ENCODE measurements around the gene TIMM22. TPM values are rescaled to one million over a fixed set of nuclear protein-coding genes. Genes with fewer than 3 reads are reported as not detected.
"Not testable (repeated sequence)": the region's sequence is repeated elsewhere in the genome, so short reads cannot be mapped to it uniquely, and the experiment has no call there.

TIMM22 gene
- total and polyA plus RNA-seq, 4 donors: 7.2 to 12.2 (median 9.9) TPM

DNA sequence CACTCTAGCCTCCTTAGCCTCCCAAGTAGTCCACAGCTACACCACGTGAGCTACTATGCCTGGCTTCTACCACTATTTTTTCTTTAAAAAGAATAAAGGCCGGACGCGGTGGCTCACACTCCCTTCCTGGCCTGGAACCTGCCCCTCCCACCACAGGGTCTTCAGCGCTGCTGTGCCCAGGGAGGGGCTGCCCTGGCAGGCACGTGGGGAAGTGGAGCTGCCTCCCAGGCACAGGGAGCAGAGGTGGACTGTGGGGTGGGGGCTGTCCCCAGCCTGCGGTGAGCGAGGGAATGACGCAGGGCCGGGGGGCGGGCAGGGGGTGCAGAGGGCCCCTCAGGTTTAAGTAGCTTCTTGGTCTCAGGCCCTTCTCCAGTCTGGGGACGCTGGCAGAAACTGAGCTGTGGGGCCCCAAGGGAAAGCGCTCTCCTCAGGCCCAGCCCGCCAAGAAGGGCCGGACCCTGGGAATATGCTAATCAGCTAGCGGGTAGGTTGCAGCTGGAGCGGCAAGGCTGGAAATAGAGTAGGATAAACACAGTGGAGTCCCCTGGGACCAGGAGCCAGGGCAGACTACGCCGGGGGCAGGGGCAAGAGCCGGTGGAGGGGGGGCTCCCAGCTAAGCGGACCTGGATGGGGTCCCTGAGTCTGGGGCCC is 46.8 kb downstream of the TIMM22 start:
- peak; percentile 90 to 93 (median 90) for DNase-seq
- Histone ChIP-seq H3K9me3 (ENCODE audit: control insufficient read depth in 4 of 4, insufficient read depth in 3 of 4, low read length in 3 of 4) (no peaks in the 10 kb centered on the region), H3K27me3 (ENCODE audit: control insufficient read depth in 3 of 3, insufficient read depth in 3 of 3, low read length in 2 of 3) (no peaks in the 10 kb centered on the region), H3K4me3 (no peak overlapping the region), H3K4me1 (ENCODE audit: control insufficient read depth in 5 of 5, insufficient read depth in 5 of 5, low read length in 5 of 5) (peaks cover 0 to 43% (median 18%) of the 10 kb centered on the region in 5 donors), H3K27ac (ENCODE audit: low read depth in 1 of 2, low read length in 1 of 2) (peak overlapping the region; percentile 38 to 73), H3K36me3 (ENCODE audit: control insufficient read depth in 4 of 4, insufficient read depth in 4 of 4, low read length in 4 of 4) (peaks cover 0 to 34% (median 5%) of the 10 kb centered on the region in 4 donors), H3K9ac (ENCODE audit: insufficient read depth in 1 of 2, low read length in 2 of 2) (peak overlapping the region in 1 of 2 donors; percentile 25)
- 36 to 40% methylated on average over 19 to 21 of the region's 21 CpGs for WGBS, 2 donors
- ATAC-seq (ENCODE audit: insufficient read depth, low FRiP score): no peak
- TF ChIP-seq CTCF (IDR thresholded peaks at IDR 0.05; ENCODE audit: control extremely low read depth, extremely low read depth): no peak

GRCh38 chr17:1044387-1045009 is 47.6 kb downstream of the TIMM22 start:
- ATAC-seq (ENCODE audit: insufficient read depth, low FRiP score); DNase-seq; H3K4me3 ChIP-seq; H3K27me3 ChIP-seq (ENCODE audit: control insufficient read depth in 3 of 3, insufficient read depth in 3 of 3, low read length in 2 of 3); H3K9me3 ChIP-seq (ENCODE audit: control insufficient read depth in 4 of 4, insufficient read depth in 3 of 4, low read length in 3 of 4): not testable (repeated sequence)
- Histone ChIP-seq H3K36me3 (ENCODE audit: control insufficient read depth in 4 of 4, insufficient read depth in 4 of 4, low read length in 4 of 4) (peaks cover 0 to 37% (median 6%) of the 10 kb centered on the region in 4 donors), H3K27ac (ENCODE audit: low read depth in 1 of 2, low read length in 1 of 2) (peak overlapping the region; percentile 38 to 73), H3K4me1 (ENCODE audit: control insufficient read depth in 5 of 5, insufficient read depth in 5 of 5, low read length in 5 of 5) (peaks cover 0 to 40% (median 18%) of the 10 kb centered on the region in 5 donors), H3K9ac (ENCODE audit: insufficient read depth in 1 of 2, low read length in 2 of 2) (peak overlapping the region in 1 of 2 donors; percentile 23)
- WGBS, 2 donors: 91 to 93% methylated on average over 12 to 13 of the region's 13 CpGs

GRCh38 chr17:1045456-1045855 is 48.5 kb downstream of the TIMM22 start:
- TF ChIP-seq CTCF (IDR thresholded peaks at IDR 0.05; ENCODE audit: control extremely low read depth, extremely low read depth): no peak
- no peak for DNase-seq
- H3K36me3 ChIP-seq (ENCODE audit: control insufficient read depth in 4 of 4, insufficient read depth in 4 of 4, low read length in 4 of 4): peaks cover 0 to 41% (median 10%) of the 10 kb centered on the region in 4 donors
- no peak for ATAC-seq (ENCODE audit: insufficient read depth, low FRiP score)
- no peaks in the 10 kb centered on the region for H3K27me3 ChIP-seq (ENCODE audit: control insufficient read depth in 3 of 3, insufficient read depth in 3 of 3, low read length in 2 of 3)
- no peak overlapping the region for H3K9ac ChIP-seq (ENCODE audit: insufficient read depth in 1 of 2, low read length in 2 of 2)
- H3K9me3 ChIP-seq (ENCODE audit: control insufficient read depth in 4 of 4, insufficient read depth in 3 of 4, low read length in 3 of 4): no peaks in the 10 kb centered on the region
- peaks cover 0 to 33% (median 11%) of the 10 kb centered on the region in 5 donors for H3K4me1 ChIP-seq (ENCODE audit: control insufficient read depth in 5 of 5, insufficient read depth in 5 of 5, low read length in 5 of 5)
- H3K4me3 ChIP-seq: no peak overlapping the region
- 84 to 91% methylated on average over 9 of the region's 9 CpGs for WGBS, 2 donors
- peak overlapping the region in 1 of 2 donors; percentile 24 for H3K27ac ChIP-seq (ENCODE audit: low read depth in 1 of 2, low read length in 1 of 2)

DNA sequence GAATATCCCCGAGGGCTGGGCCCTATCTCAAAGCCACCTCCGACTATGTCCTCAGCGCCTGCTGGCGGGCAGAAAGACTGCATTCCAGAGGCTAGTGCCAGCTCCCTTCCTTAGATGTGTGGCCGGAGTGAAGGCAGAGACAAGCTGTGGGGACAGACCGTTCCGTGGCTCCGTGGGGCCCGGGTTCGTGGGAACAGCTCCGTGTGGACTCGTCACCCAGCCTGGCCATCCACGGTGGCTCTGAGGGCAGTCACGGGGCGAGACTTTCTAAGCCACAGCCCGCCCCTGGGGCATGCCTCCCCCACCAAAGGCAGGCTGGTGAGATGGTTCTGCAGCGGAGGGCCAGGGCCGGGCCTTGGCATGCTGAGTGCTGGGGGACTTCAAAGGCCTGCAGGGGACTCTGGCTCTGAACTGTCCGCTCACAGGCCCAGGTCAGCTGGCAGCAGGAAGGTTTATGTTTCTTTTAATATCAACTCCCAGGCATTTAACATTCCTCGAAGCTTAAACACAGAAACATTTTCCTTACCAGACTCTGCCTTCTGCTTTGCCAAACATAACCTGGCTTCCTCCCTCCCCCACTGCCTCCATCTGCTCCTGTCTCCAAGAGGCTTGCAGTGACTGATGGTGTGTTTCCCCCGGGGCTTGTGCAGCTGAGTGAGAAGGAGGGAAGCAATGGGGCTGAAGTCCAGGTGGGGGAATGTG is 50.4 kb downstream of the TIMM22 start:
- no peak overlapping the region for H3K4me3 ChIP-seq
- peak overlapping the region; percentile 68 to 80 for H3K27ac ChIP-seq (ENCODE audit: low read depth in 1 of 2, low read length in 1 of 2)
- peaks cover 0 to 41% (median 7%) of the 10 kb centered on the region in 4 donors for H3K36me3 ChIP-seq (ENCODE audit: control insufficient read depth in 4 of 4, insufficient read depth in 4 of 4, low read length in 4 of 4)
- ATAC-seq (ENCODE audit: insufficient read depth, low FRiP score): no peak
- no peak for TF ChIP-seq CTCF (IDR thresholded peaks at IDR 0.05; ENCODE audit: control extremely low read depth, extremely low read depth)
- H3K27me3 ChIP-seq (ENCODE audit: control insufficient read depth in 3 of 3, insufficient read depth in 3 of 3, low read length in 2 of 3): no peaks in the 10 kb centered on the region
- WGBS, 2 donors: 56 to 78% methylated on average over 21 of the region's 21 CpGs
- peak; percentile 79 to 85 (median 79) for DNase-seq
- no peak overlapping the region for H3K9ac ChIP-seq (ENCODE audit: insufficient read depth in 1 of 2, low read length in 2 of 2)
- H3K9me3 ChIP-seq (ENCODE audit: control insufficient read depth in 4 of 4, insufficient read depth in 3 of 4, low read length in 3 of 4): no peaks in the 10 kb centered on the region
- peaks cover 0 to 31% (median 6%) of the 10 kb centered on the region in 5 donors for H3K4me1 ChIP-seq (ENCODE audit: control insufficient read depth in 5 of 5, insufficient read depth in 5 of 5, low read length in 5 of 5)
